HG02798 (cell line): Measurements from ENCODE around the gene OR51G1.
"Not testable (repeated sequence)": the region's sequence is repeated elsewhere in the genome, so short reads cannot be mapped to it uniquely, and the experiment has no call there.

Experiments
- ATAC-seq: cut with Tn5 transposase; IDR thresholded peaks from one replicate; pipeline ENCODE4 v1.9.1; 2021; ENCODE audit warnings: mild to moderate bottlenecking; ENCODE audit not compliant: unreplicated experiment, poor library complexity

OR51G1 gene, protein sequence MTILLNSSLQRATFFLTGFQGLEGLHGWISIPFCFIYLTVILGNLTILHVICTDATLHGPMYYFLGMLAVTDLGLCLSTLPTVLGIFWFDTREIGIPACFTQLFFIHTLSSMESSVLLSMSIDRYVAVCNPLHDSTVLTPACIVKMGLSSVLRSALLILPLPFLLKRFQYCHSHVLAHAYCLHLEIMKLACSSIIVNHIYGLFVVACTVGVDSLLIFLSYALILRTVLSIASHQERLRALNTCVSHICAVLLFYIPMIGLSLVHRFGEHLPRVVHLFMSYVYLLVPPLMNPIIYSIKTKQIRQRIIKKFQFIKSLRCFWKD

DNA sequence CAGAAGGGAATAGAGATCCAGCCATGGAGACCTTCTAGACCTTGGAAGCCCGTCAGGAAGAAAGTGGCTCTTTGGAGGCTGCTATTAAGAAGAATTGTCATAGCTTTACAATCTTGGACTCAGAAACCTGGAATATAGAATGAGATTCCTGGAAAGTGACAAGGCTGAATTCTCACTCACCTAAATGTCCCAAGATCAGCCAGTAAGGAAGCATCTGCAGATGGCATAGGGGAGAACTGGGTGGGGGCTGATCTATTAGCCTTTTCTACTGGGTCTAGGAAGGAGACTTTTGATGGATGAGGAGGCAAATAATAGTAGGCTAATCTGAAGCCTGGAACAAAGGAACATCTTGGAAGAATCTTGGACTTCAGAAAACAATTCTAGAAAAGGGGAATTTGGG, at the start of gene OR51G1:
TSS of gene OR51G1 (minus strand) at position 101 of the 400 bp plus-strand sequence. CDS start at position 101, 0 bp downstream.
- no peak for ATAC-seq

DNA sequence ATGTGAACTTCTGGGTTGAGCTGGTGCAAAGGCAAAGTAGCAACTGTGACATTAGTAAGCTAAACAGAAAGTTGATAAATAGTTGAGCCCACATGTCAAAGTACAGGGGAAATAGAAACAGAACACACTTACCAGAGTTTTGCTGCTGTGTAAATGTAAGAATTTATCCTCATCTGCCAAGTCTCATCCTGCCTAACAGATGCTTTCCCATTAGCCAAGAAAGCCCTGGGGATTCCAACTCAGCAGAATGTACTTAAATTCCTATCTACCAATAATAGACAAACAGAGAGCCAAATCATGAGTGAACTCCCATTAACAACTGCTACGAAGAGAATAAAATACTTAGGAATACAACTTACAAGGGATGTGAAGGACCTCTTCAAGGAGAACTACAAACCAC, 38.7 kb upstream of the OR51G1 start:
- ATAC-seq: no peak

DNA sequence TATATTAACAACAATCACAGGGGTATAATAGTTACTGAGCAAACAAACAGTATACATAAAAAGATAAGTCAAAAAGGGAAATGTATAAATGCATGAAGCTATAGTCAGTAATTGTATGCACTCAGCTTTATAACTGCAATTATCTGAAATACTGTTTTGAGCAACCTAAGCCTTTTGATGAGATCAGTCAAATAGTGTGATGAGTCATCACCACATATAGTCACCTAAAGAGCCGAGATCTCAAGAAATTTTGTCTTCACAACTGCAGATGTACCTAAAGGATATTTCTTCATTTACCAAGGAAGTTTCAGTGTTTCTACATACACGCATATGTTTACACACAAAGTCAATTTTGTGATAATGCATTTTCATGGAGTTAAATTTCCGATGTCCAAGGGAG, 36.7 kb upstream of the OR51G1 start:
- ATAC-seq: no peak

DNA sequence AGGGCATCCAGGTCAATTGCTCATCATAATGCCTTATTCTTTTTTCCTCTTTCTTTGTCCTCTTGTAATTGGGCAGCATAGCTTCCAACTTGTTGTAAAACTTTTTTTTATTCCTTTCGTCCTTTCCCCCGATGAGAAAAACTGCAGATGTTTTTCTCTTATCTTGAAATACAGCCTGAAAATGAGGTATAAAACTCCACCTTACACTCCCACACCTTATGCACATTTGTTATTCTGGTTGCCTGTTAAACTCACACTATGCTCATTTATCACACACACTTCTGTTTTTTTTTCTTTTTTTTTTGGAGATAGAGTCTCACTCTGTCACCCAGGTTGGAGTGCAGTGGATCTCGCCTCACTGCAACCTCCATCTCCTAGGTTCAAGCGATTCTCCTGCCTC, 33.3 kb upstream of the OR51G1 start:
- no peak for ATAC-seq

DNA sequence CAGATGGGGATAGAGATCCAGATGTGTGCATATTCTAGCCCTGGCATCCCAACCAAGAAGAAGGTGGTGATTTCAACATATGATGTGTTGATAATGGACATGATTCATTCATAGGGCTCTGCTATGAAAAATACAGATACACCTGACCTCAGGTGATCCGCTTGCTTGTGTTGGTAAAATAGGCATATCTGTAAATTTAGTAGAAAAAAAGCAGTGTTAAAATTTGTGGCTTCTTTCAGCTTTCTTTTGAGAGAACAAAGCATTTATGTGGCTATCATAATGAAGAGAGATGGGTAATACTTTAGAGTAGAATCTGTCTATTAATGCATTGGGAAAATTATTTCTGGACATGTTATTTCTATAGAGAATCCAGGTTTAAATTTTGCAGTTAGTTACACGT, 31.5 kb upstream of the OR51G1 start, which contains the start of gene OR51A2:
TSS of gene OR51A2 (minus strand) at position 101 of the 400 bp plus-strand sequence. CDS start at position 101, 0 bp downstream.
- ATAC-seq: not testable (repeated sequence)

DNA sequence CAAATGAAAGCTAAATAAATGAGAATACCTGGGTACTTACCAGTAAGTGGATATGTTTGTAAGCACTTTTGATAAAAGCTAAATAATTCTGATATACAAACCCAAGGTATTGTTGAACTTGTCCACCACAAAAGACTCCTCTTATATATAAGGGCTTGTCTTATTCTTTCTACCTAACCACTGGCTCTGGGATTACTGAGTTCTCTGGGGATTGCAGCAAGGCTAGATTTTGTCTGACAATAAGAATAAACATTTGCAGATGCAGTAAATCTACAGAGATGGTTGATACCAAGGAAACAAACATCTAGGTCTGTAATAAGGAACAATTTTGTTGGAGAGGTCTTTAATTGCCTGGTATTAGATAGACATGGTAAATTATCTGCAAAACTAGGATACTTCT, 23.4 kb upstream of the OR51G1 start, which contains the start of gene OR51A4:
TSS of gene OR51A4 (minus strand) at position 101 of the 400 bp plus-strand sequence. CDS start 505 bp downstream, outside the sequence.
- ATAC-seq: no peak

DNA sequence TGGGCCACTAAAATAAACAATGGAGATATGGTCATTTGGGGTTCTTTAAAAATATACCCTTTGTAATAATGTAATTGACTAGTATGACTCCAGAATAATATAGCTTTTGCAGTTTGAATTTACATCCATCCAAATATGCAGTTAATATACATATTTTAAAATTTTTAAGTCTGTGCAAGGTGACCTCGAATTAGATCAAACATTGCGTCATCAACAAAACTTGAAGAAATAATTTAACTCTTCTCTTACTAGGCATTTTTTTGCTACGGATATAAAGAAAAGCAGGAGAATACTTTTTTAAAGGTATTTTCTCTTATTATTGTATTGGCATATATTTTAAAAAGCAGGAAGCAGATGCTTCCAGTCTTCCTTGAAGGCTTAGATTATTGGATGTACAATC, 12.6 kb upstream of the OR51G1 start:
- ATAC-seq: no peak

DNA sequence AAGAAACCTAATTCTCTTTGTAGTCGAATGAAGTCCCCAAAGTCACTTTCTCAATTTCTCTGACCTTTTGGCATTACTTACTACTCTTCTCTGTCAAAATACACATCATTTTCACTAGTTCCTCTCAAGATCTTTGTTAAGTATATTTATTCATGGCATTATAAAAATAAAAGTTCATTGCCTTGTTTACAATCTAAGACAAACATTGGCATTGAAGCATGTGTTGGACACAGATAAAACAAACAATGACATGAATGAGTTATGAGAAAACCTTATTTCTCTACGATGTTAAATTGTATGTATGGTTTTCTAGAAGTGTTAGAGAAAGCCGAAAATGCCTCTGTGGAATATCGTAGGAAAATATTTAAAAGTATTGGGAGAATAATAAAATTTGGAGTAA, 8.6 kb upstream of the OR51G1 start:
- no peak for ATAC-seq

DNA sequence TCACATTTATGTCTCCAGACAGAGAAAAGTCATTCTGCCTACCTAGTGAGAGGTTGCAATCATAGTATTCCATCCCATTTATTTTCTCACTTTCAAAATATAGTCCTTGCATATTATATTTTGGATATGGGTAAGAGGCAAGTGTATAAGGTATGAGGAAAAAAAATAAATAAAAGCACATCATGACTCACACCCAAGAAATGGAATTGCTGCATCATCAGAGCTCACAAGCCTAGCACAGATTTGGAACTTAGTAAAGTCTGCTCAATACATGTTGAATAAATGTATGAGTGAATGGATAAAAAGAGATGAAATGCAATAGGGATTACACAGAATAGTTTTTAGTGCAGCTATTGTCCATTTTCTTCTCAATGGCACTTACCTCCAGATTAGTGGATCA, 2.5 kb upstream of the OR51G1 start:
- ATAC-seq: no peak

DNA sequence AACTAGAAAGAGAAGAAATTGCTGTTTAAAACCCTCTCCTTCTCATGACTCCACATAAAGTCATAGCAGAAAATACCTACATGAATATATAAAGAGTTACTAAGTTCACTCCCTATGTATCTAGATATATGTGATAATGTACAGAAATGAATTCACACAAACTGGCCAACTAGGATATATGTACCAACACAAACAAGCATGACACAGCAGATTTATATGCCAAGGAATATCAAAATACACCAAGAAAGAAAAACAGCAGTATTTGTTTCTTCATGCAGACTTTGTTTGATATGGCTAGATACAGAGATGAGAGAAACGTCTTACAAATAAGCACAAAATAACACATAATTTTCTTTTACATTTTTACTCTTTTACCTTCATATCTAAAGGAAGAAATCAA, 1.8 kb downstream of the OR51G1 start:
- no peak for ATAC-seq

DNA sequence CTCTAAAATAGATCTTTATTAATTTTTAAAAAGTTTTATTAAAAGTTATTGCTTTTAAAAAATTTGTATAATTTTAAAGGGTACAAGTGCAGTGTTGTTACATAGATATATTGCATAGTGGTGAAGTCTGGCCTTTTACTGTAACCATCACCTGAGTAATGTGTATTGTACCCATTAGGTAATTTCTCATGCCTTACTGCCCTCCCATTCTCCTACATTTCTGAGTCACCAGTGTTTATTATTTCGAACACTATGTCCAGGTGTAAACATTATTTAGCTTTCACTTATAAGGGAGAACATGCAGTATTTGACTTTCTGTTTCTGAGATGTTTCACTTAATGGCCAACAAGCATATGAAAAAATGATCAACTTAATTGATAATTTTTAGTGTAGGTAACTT, 2.3 kb downstream of the OR51G1 start:
- ATAC-seq: no peak

DNA sequence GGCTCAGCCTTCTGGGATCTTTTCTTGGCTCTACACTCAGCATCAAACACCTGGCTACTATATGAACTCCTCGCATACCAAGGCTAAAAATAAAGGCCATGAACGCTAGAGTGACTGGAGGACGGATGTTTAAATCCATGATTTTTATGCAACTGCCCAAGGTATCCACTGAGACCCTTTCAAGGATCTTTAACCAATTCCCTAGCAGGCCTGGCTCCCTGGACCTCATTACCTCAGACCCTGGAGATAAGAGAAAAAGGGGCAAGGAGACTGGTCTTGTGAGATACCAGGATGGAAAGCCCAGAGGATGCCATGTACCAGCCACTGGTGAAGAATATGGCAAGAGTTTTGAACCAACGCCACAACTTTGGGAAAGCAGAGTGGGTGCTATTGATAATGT, 4.9 kb downstream of the OR51G1 start, which contains the start of gene OR51G2:
TSS of gene OR51G2 (minus strand) at position 101 of the 400 bp plus-strand sequence. CDS start 3,687 bp downstream, outside the sequence.
- ATAC-seq: no peak

DNA sequence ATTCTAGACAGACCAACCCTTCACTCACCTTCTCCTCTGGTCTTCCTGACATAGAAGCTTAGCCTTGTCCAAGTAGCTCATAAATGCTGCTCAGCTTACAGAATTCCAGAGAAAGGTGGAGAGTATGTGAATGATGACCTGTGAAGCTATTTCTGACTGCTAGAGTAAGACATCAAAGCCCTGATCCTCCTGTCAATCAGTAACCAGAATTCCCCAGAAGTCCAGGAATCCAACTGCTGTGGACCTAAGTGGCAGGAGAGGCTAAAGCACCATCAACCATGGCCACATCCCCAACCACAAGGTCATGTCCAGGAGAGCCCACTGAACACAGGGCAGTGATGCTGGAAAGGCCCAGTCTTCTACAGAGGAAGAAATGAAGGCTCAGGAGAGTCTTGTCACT, 7.6 kb downstream of the OR51G1 start:
- no peak for ATAC-seq

DNA sequence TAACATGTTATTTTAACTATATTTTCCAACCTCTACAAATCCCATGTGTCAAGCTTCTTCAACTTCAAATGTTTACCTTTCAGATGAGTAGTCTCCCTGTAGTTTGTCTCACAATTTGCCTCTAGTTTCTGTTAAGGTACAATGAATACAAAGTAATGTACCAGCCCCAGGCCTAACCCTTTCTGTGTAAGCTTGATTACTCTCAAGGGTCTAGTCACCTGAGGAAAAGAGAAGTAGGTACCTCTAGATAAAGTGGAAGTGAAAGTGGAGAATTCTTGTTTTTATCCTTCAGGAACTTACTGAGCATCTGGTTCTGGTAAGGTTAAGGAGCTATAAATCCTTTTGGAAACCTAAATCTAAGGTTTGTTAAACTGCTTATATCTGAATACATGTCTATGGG, 20.7 kb downstream of the OR51G1 start, which contains the start of gene OR51A7:
TSS of gene OR51A7 (plus strand) at position 300 of the 400 bp plus-strand sequence. CDS start 3,587 bp downstream, outside the sequence.
- no peak for ATAC-seq

DNA sequence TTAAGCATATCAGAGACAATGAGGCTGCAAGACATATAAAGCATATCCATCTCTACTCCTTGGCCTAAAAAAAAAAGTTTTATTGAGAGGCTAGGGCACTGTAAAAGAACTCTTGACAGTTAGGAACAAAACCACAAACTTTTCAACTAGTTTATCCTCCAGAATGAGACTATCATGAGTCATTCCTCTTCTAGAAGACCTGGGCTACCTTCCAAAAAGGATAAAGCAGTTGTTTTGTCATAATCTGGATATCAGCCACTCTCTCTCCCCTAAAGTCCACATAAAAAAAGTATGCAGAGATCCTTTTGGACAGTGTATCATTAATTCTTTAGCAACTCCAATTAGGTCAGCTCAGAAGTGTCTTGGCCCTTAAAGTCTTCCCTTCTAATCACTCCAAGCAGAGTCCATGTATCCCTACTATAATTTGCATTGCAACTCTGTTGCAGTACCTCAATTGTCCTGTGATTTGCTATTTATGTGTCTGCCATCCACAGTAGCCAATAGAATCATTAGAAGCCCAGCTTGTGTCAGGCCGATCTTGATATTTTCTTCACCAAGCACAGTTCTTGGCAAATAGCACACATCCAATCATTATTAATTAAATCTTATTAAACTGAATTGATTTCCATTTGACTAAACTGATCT, 32.0 kb downstream of the OR51G1 start:
- no peak for ATAC-seq

DNA sequence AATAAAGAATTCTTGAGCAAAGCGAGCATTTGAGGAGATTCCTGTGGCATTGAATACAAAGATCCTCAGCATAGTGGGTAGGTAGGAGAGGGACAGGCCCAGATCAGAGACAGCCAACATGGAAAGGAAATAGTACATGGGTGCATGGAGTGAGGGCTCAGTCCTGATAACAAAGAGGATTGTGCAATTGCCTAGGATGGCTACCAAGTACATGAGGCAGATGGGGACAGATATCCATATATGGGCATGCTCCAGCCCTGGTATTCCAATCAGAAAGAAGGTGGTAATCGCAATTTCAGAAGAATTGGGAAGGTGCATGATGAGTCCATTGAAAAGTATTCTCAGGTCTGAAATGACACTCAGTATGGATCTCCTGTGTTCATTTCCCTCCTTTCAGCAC, 33.9 kb downstream of the OR51G1 start:
- no peak for ATAC-seq

DNA sequence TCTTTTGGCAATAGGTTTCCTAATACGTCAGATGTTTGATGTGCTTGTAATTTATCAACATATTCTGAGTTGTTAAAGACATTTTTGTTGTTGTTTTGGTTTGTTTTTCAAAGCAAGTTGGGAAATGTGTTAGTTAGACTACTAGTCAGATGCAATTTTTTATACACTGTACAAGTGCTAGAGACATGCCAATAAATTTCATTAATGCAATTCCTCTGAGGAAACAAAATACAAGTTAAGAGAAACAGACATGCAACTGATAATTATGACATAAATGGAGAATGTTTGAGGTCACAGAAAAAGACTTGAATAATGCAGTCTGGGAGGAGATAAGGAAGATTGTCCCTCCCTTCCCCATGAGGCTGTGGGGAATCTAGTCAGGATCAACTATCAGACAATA, 36.5 kb downstream of the OR51G1 start:
- ATAC-seq: no peak

DNA sequence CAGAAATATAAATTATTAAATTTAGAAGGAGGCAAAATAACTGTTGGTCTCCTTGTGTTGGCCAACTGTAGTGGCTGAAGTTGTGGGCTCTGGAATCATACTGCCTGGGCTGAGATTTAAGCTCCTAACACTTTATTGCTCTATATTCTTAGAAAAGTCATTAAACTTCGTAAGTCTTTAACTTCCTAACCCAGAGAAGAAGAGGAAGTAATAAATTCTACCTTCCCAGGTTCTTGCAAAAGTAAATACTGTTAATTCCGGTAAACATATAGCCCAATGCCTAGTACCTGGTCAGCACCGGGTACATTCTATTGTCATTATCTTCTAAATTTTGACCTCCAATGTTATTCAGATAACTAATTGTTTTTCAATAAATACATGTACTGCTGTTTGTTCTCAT, 38.0 kb downstream of the OR51G1 start:
- ATAC-seq: no peak

DNA sequence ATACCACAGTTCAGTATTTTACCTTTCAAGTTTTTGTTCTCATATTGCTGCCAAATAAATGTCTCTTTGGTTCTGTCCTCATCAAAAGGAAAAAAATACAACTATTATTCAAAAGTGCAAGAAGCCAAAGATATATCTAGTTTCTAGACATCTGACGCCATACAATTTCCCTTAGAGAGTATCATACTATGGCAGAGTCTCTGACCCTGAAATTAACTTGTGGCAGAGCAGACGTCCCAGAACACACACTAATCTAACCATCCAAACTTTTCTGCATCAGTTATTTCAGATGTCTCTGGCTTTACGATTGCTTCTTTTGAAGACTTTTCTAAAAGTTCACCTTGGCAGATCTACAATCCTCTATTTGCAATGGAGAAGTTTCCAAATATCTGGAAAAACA, 39.8 kb downstream of the OR51G1 start:
- no peak for ATAC-seq

DNA sequence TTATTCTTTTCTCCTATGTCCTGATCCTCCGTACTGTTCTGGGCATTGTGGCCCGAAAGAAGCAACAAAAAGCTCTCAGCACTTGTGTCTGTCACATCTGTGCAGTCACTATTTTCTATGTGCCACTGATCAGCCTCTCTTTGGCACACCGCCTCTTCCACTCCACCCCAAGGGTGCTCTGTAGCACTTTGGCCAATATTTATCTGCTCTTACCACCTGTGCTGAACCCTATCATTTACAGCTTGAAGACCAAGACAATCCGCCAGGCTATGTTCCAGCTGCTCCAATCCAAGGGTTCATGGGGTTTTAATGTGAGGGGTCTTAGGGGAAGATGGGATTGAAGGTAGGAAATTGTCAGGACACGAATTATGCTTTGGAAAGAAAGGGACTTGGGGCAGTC, 41.6 kb downstream of the OR51G1 start:
- ATAC-seq: no peak

DNA sequence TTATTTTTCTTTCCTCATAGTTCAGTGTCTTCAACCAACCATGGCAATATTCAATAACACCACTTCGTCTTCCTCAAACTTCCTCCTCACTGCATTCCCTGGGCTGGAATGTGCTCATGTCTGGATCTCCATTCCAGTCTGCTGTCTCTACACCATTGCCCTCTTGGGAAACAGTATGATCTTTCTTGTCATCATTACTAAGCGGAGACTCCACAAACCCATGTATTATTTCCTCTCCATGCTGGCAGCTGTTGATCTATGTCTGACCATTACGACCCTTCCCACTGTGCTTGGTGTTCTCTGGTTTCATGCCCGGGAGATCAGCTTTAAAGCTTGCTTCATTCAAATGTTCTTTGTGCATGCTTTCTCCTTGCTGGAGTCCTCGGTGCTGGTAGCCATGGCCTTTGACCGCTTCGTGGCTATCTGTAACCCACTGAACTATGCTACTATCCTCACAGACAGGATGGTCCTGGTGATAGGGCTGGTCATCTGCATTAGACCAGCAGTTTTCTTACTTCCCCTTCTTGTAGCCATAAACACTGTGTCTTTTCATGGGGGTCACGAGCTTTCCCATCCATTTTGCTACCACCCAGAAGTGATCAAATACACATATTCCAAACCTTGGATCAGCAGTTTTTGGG, 42.2 kb downstream of the OR51G1 start, which contains the start of gene OR51T1:
TSS of gene OR51T1 (plus strand) at position 41 of the 641 bp plus-strand sequence. CDS start at position 41, 0 bp downstream.
- no peak for ATAC-seq
